GM23248 (cell line): ENCODE results near the gene KCNJ9.

Source experiments
- EZH2 ChIP-seq: fragments of 200-600 bp; sonication (generic); IDR thresholded peaks from 2 replicates; pipeline ENCODE4 v1.6.1; 2018; ENCODE audit warnings: antibody characterized with exemption, mild to moderate bottlenecking; ENCODE audit not compliant: insufficient read depth, poor library complexity, severe bottlenecking
- EZH2phosphoT487 ChIP-seq: fragments of 200-600 bp; sonication (generic); IDR thresholded peaks from 2 replicates; pipeline ENCODE4 v1.6.1; 2018; ENCODE audit warnings: antibody characterized with exemption, moderate library complexity, mild to moderate bottlenecking, low read depth; ENCODE audit not compliant: insufficient read depth

- TF ChIP-seq EZH2phosphoT487, result no peak
- no peak for TF ChIP-seq EZH2
Measured at GRCh38 chr1:160076295-160076694, 5.0 kb upstream of the KCNJ9 start.
